Ovary (tissue), 3 donors: ENCODE measurements around the gene NID1.

Source experiments
- EP300 ChIP-seq: sonication (generic); formaldehyde crosslinking; IDR thresholded peaks from one replicate; pipeline ENCODE4 v1.6.1; 2017; ENCODE audit warnings: antibody characterized with exemption
- POLR2A ChIP-seq: fragments of 450-650 bp; IDR thresholded peaks from one replicate; pipeline ENCODE4 v1.6.1; 2017; ENCODE audit warnings: antibody characterized with exemption, mild to moderate bottlenecking, moderate library complexity
- TF ChIP-seq, protein P1 (sequence below), 3 donors: fragments of 450-650 bp in 2 of 3; fragments of 200-600 bp in 1 of 3; IDR thresholded peaks; one replicate each; pipeline versions ENCODE4 v1.5.1 to v1.8.0; 2016 to 2022; ENCODE audit warnings: antibody characterized with exemption in 3 of 3, mild to moderate bottlenecking in 1 of 3
- donor health status: DM: no; HTN: no; CAD: no.

DNA sequence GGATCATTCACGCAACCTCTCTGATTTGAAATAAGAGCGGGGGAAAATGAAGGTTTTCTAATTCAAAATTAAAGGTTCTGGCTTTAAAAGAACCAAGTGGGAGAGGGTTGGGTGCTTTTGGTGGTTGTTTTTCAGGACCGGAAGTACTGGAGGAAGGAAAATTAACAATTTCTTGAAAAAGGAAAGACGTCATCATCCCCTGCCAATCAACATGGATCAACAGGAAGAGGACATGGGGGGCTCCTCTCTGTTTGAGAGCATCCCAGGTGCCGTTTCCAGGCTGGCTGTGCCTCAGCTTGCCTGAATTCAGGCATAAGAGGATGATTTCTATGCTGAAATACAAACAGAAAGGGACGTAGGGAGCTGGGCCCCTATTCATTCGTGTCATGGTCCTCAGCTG is 21.6 kb upstream of the NID1 start:
- TF ChIP-seq, protein P1, sequence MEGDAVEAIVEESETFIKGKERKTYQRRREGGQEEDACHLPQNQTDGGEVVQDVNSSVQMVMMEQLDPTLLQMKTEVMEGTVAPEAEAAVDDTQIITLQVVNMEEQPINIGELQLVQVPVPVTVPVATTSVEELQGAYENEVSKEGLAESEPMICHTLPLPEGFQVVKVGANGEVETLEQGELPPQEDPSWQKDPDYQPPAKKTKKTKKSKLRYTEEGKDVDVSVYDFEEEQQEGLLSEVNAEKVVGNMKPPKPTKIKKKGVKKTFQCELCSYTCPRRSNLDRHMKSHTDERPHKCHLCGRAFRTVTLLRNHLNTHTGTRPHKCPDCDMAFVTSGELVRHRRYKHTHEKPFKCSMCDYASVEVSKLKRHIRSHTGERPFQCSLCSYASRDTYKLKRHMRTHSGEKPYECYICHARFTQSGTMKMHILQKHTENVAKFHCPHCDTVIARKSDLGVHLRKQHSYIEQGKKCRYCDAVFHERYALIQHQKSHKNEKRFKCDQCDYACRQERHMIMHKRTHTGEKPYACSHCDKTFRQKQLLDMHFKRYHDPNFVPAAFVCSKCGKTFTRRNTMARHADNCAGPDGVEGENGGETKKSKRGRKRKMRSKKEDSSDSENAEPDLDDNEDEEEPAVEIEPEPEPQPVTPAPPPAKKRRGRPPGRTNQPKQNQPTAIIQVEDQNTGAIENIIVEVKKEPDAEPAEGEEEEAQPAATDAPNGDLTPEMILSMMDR (IDR thresholded peaks at IDR 0.05), result no peak
- TF ChIP-seq POLR2A (no peak), EP300 (no peak)
